Small intestine (tissue), 7 donors: ENCODE measurements around the gene IGLL5. TPM values are rescaled to one million over a fixed set of nuclear protein-coding genes. Genes with fewer than 3 reads are reported as not detected.
"Not testable (repeated sequence)": the region's sequence is repeated elsewhere in the genome, so short reads cannot be mapped to it uniquely, and the experiment has no call there.

Source experiments
- DNase-seq, 2 donors: peaks; one replicate each; pipeline versions ENCODE4 v3.0.0 to v3.0.0-alpha.2; 2013
- FAIRE-seq: peaks from 2 replicates; lab custom pipeline; 2012; peaks lifted over from hg19 to GRCh38; lab: Jason Lieb, UNC
- H3K27ac ChIP-seq, 3 donors: one replicate each; pipeline ENCODE4 v1.5.1; 2013; ENCODE audit warnings: low read length in 2 of 3, mild to moderate bottlenecking in 2 of 3, control low read depth in 1 of 3, inconsistent platforms in 1 of 3, low read depth in 1 of 3, moderate library complexity in 1 of 3
- H3K27me3 ChIP-seq, 3 donors: one replicate each; pipeline ENCODE4 v1.6.1; 2013; ENCODE audit warnings: low read length in 3 of 3, inconsistent platforms in 1 of 3; ENCODE audit not compliant: control insufficient read depth in 3 of 3, insufficient read depth in 3 of 3
- H3K36me3 ChIP-seq, 3 donors: one replicate each; pipeline ENCODE4 v1.6.1; 2013; ENCODE audit warnings: low read length in 3 of 3, inconsistent platforms in 1 of 3, low read depth in 1 of 3, mild to moderate bottlenecking in 1 of 3, moderate library complexity in 1 of 3; ENCODE audit not compliant: control insufficient read depth in 3 of 3, insufficient read depth in 2 of 3
- H3K4me1 ChIP-seq, 3 donors: one replicate each; pipeline ENCODE4 v1.6.1; 2013; ENCODE audit warnings: low read length in 2 of 3, inconsistent platforms in 1 of 3, low read depth in 1 of 3, mild to moderate bottlenecking in 1 of 3, moderate library complexity in 1 of 3; ENCODE audit not compliant: control insufficient read depth in 3 of 3, insufficient read depth in 2 of 3
- H3K4me3 ChIP-seq, 3 donors: one replicate each; pipeline ENCODE4 v1.5.1; 2013; ENCODE audit warnings: low read length in 3 of 3, control low read depth in 1 of 3, inconsistent platforms in 1 of 3, low read depth in 1 of 3, mild to moderate bottlenecking in 1 of 3, moderate library complexity in 1 of 3
- H3K9me3 ChIP-seq, 2 donors: one replicate each; pipeline ENCODE4 v1.6.1; 2013; ENCODE audit warnings: low read depth in 1 of 2, low read length in 1 of 2; ENCODE audit not compliant: control insufficient read depth in 2 of 2, insufficient read depth in 1 of 2
- WGBS, 3 donors: extraction: QIAGEN DNeasy Blood & Tissue Kit; methylation state at CpG; one replicate each; pipeline ENCODE4 v1.1.7; 2013; 5-methylcytosine and 5-hydroxymethylcytosine counted together
- polyA plus RNA-seq, 4 donors: library from polyadenylated mRNA; stranded (reverse) in 3 of 4; unstranded in 1 of 4; fragments of 200-250 nt in 3 of 4; fragments of 120-200 nt in 1 of 4; gene quantifications; one replicate each; pipeline versions ENCODE4 v1.2.1 to v1.2.3, GENCODE V29; 2013
- donor health status: healthy with polysubstance abuse.
- donor health status: control.
- donor health status: control.
- donor health status: Bipolar disorder and iron deficiency.
- donor health status: healthy.

IGLL5 gene
- polyA plus RNA-seq, 4 donors, result 0.34 to 215 (median 15.1) TPM

DNA sequence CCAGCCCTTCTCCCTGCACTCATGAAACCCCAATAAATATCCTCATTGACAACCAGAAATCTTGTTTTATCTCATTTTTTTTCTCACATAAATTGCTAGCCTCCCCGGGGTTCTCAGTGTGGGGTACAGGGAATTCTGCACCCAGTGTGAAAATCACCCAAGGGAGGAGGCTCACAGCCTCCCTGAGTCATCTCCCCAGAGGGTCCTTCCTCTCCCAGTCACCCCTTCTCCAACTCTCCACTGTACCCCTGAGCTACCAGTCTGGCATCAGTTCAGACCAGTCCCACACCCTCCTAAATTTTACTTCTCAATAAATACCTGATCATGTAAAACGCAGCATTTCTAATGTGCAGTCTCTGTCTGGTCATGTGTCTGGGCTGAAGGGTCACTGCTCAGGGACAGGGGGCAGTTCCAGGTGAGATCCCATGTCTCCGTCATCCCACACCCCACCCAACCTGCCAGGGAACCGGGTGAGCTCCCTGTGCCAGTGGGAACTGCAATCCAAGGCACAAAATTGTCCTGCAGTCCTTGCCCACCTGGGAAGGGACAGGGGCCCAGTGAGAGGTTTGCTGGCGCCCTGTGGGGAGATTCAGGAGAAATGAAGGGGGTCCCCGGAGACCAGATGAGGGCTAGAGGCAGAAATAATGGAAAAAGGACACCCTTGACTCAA, 8.3 kb downstream of the IGLL5 start:
- H3K27ac ChIP-seq, result no peak overlapping the region
- FAIRE-seq, result no peak
- H3K36me3 ChIP-seq, result no peaks in the 10 kb centered on the region
- no peaks in the 10 kb centered on the region for H3K9me3 ChIP-seq
- no peaks in the 10 kb centered on the region for H3K4me1 ChIP-seq
- no peak overlapping the region for H3K4me3 ChIP-seq
- H3K27me3 ChIP-seq, result no peaks in the 10 kb centered on the region
- 54 to 75% (median 59%) methylated on average over 6 of the region's 6 CpGs for WGBS, 3 donors
- no peak for DNase-seq

- WGBS, 3 donors, result 62 to 81% (median 75%) methylated on average over 3 of the region's 3 CpGs
- H3K4me3 ChIP-seq, result no peak overlapping the region
- no peak overlapping the region for H3K27ac ChIP-seq
- H3K9me3 ChIP-seq, result no peaks in the 10 kb centered on the region
- H3K27me3 ChIP-seq, result no peaks in the 10 kb centered on the region
- FAIRE-seq (no peak), DNase-seq (no peak)
- no peaks in the 10 kb centered on the region for H3K36me3 ChIP-seq
- no peaks in the 10 kb centered on the region for H3K4me1 ChIP-seq
Measured at GRCh38 chr22:22896601-22897000, 9.0 kb downstream of the IGLL5 start.

- Histone ChIP-seq H3K4me1 (no peaks in the 10 kb centered on the region), H3K9me3 (no peaks in the 10 kb centered on the region), H3K4me3 (no peak overlapping the region), H3K27ac (no peak overlapping the region), H3K36me3 (no peaks in the 10 kb centered on the region), H3K27me3 (no peaks in the 10 kb centered on the region)
- no peak for DNase-seq
- WGBS, 3 donors, result 78 to 91% (median 87%) methylated on average over 3 of the region's 3 CpGs
- no peak for FAIRE-seq
Measured at GRCh38 chr22:22897091-22897490, 9.5 kb downstream of the IGLL5 start.

- whole genome bisulfite sequencing, 3 donors, result 58 to 72% (median 59%) methylated on average over 5 of the region's 5 CpGs
- no peaks in the 10 kb centered on the region for H3K4me1 ChIP-seq
- no peaks in the 10 kb centered on the region for H3K27me3 ChIP-seq
- no peaks in the 10 kb centered on the region for H3K9me3 ChIP-seq
- H3K36me3 ChIP-seq, result no peaks in the 10 kb centered on the region
- DNase-seq (no peak), FAIRE-seq (no peak)
- no peak overlapping the region for H3K27ac ChIP-seq
- no peak overlapping the region for H3K4me3 ChIP-seq
Measured at GRCh38 chr22:22897947-22898346, 10.3 kb downstream of the IGLL5 start.

- H3K27me3 ChIP-seq, DNase-seq, FAIRE-seq: not testable (repeated sequence)
Measured at GRCh38 chr22:22898411-22898950, 10.9 kb downstream of the IGLL5 start.

DNA sequence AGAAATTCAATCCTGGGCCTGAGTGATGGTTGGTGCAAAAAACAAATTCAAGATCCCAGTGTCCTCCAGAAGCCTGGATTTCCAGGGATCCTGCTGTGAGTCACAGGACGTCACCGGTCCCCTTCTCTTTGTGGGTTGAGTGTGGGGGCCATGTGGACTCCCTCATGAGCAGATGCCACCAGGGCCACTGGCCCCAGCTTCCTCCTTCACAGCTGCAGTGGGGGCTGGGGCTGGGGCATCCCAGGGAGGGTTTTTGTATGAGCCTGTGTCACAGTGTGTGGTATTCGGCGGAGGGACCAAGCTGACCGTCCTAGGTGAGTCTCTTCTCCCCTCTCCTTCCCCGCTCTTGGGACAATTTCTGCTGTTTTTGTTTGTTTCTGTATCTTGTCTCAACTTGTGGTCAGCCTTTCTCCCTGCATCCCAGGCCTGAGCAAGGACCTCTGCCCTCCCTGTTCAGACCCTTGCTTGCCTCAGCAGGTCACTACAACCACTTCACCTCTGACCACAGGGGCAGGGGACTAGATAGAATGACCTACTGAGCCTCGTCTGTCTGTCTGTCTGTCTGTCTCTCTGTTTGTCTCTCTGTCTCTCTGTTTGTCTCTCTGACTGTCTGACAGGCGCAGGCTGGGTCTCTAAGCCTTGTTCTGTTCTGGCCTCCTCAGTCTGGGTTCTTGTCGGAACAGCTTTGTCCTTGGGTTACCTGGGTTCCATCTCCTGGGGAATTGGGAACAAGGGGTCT, 11.9 kb downstream of the IGLL5 start:
- H3K36me3 ChIP-seq, DNase-seq, H3K4me3 ChIP-seq, H3K4me1 ChIP-seq, H3K27ac ChIP-seq, H3K9me3 ChIP-seq, H3K27me3 ChIP-seq, FAIRE-seq: not testable (repeated sequence)
- 67 to 78% (median 74%) methylated on average over 7 to 9 of the region's 9 CpGs for WGBS, 3 donors

More at GRCh38 chr22:22898411-22898950, 10.9 kb downstream of the IGLL5 start:
- H3K9me3 ChIP-seq, H3K36me3 ChIP-seq, H3K4me3 ChIP-seq, H3K4me1 ChIP-seq, H3K27ac ChIP-seq: not testable (repeated sequence)
- 0 to 24% (median 10%) methylated on average over 1 of the region's 1 CpG for WGBS, 3 donors

- not testable (repeated sequence) for DNase-seq, H3K4me1 ChIP-seq, FAIRE-seq, H3K36me3 ChIP-seq, H3K27ac ChIP-seq, H3K27me3 ChIP-seq, H3K4me3 ChIP-seq, H3K9me3 ChIP-seq
- 69 to 80% (median 77%) methylated on average over 8 to 15 of the region's 16 CpGs for WGBS, 3 donors
Measured at GRCh38 chr22:22900527-22901205, 13.1 kb downstream of the IGLL5 start.

GRCh38 chr22:22901578-22902218, 14.1 kb downstream of the IGLL5 start:
- DNase-seq (peak in 1 of 2 donors; percentile 20), FAIRE-seq (no peak)
- Histone ChIP-seq H3K36me3 (no peaks in the 10 kb centered on the region), H3K9me3 (no peaks in the 10 kb centered on the region), H3K4me3 (no peak overlapping the region), H3K27ac (peak overlapping the region in 1 of 3 donors; percentile 22), H3K4me1 (no peaks in the 10 kb centered on the region), H3K27me3 (no peaks in the 10 kb centered on the region)
- 81 to 85% (median 81%) methylated on average over 8 of the region's 8 CpGs for WGBS, 3 donors
